Measurements from ENCODE around the gene KRT71.

The KRT71 gene

DNA sequence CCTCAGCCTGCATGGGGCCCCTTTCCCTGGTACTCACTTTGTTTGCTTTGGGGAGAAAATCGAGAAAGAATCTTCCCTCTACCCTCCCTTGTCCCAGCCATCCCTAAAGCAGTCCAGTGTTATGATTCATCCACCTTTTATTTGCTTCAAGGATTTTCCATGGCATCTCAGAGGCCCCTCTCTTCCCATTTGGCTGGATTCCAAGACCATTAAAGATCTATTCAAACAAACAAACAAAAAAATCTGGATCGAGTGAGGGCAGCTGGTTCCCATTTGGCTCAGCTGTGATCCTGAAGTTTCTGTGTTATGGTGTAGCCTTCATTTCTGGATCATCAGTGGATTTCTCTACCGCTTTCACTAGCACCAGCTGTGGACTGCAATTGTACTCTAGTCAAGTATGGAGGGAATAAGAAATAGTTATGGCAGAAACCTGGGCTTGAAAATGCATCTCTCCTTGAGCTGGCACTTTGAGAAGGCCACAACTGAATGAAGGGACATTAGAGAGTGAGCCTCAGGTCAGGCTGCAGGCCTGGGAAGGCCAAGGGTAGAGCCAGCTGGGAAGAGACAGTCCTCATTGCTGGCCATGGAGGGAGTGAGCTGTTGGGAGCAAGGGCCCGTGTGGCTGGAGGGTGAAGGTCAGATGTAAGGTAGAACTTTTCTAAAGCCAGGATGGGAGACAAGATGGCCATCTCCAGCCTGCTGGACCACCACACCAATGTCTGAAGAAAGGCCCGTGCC, 13.7 kb downstream of the KRT71 start:
- no peak for DNase-seq (ENCODE audit: low read depth in 2 of 2)

DNA sequence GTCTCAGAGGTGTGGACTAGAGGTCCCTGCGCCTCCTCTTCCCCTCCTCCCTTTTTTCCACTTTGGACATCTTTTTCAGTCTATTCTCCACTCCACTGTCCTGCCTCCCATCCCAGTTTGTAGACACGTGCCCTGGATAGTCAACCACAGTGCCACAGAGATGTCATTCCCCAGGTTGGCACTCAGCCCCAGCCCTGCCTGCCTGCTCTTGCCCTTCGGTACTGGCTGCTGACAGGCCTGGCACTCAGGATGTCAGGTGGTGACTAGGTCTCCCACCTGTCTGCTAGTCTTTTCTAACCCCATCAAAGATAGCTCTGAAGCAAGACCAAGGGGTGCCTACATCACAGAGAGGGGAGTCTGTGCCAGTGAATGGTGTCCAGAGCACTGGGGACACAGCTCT, 15.8 kb downstream of the KRT71 start:
- no peak for DNase-seq (ENCODE audit: low read depth in 2 of 2)

DNA sequence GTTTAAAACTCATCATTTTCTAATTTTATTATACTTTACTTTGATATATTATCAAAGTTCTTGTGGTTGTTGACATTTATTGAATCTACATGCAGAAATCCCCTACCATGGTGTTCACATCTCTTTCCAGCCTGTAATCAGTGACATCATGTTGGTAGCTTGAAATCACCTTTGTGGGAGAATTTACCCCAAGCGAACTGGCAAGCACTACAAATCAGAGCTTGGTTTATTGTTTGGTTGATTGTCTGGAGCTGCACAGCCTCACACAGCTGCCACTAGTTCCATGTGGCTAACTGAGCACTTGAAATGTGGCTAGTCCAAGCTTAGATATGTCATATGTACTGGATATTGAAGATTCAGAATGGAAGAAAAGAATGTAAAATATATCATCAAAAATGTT, 17.4 kb downstream of the KRT71 start:
- no peak for DNase-seq (ENCODE audit: low read depth in 2 of 2)

DNA sequence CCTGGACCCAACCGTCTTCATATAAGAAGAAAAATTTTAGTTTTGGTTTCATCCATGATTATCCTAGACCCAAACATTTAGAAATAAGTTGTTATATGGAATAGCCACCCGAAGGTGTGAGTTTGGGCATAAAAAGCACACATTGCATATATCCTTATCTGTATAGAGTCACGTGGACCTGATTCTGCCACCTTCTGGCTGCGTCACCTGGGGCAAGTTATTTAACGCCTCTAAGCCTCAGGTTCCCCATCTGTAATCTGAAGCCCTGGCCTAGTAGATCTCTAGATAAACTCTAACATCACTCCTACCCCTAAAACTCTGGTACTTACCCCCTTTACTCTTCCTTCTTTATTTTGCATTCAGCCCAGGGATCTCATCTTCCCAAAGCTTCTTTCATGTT, 18.5 kb downstream of the KRT71 start:
- DNase-seq (ENCODE audit: low read depth in 2 of 2), result no peak

DNA sequence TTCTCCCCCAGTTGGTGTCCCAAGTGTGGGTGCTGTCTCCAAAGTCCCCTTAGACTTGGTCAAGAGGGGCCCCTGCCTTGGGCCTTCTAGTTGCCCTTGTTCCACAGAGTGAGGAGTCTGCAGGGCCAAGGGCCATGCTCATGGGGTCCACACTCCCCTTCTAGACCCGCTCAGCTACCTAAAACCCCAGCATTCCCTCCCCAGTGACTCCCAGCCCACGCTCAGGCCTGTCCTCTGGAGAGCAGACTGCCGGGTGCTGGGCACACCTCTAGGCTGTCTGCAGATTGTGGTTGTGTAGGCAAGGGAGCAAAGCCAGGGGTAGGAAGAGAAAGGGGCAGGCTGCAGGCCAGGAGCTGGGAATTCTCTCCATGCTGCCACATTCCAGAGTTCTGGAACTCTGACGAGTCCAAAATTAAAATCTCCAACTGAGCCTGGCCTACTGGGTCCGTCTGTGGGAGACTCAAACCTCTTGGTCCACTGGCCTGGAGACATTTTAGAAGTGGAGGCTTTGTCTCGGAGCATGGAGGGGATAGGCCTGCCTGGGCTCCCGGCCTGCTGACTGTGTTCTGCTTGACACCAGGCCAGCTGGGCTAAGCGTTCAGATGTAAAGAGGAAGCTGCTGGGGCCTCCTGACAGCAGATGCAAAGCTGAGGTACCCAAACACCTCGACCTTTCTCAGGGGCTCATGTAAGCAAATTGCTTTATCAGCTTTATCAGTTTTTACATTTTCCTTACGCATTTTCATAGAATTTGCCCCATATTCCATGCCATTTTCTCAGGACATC, 19.1 kb downstream of the KRT71 start:
- no peak for DNase-seq (ENCODE audit: low read depth in 2 of 2)

DNA sequence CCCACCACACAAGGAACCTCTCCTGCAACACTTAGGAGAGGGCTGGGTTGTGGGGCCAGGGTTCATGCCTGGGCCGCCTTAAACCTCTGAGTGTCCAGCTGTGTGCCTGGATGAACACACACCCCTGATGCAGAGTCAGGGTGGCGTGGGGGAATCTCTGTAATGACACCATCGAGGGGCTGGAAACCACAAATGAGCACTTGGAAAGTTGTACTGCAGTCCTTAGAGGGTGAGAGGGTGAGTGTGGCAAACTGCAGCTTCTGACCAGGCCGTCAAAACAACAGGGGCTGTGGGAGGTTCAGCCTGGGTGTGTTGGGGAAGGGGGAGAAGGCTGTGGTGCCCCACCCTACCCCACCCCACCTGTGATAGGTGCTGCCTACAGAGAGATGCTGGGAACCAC, 20.3 kb downstream of the KRT71 start:
- no peak for DNase-seq (ENCODE audit: low read depth in 2 of 2)

DNA sequence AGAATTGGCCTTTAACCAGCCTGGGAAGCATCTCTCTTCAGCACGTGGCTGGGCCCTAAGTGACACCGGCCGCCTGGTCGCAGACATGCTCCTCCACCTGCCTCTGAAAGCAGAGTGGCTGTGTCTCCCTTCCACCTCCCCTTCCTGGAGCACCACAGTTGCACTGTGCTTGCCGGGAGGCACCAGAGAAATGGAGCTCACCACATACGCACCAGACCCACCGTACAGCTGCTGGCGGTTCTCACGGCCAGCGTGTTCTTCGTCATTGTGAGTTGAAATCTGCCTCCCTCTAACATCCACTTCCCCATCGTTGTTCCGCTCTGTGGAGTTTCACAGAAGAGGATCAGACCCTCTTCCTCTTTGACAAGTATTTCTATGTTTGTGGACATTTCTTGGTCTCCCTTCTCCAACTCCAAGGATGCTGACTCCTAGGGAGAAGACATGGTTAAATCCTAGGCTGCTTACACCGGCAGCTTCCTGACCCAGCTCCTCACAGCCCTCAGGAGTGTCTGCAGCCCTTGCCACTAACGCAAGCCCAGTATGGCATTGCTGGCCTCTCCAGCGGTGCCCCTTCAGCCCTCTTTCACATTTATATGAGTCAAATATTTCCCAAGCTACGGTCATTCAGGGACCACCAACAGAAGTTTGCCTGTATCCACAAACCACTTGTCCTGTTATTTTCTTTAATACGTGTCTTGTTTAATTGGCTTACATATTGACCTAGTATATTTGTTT, 21.2 kb downstream of the KRT71 start:
- DNase-seq (ENCODE audit: low read depth in 2 of 2), result no peak

DNA sequence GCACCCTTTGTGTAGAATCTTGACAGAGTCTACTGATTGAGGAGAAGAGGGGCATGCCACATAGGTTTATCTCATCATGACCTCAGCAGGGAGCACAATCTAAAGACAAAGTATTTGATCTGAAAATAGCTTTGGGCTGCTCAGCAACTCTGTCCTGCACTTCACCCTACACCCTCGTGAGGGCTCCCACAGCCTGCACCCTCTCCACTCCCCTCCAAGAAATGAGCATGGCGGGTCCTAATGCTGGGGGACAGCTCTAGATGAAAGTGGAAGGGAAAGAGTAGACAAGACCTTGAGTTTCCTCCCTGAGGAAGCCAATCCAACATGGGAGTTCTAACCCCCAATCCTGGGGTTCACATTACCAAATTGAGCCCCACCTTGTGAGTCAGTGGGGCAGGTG, 22.0 kb downstream of the KRT71 start:
- DNase-seq (ENCODE audit: low read depth in 2 of 2), result no peak

DNA sequence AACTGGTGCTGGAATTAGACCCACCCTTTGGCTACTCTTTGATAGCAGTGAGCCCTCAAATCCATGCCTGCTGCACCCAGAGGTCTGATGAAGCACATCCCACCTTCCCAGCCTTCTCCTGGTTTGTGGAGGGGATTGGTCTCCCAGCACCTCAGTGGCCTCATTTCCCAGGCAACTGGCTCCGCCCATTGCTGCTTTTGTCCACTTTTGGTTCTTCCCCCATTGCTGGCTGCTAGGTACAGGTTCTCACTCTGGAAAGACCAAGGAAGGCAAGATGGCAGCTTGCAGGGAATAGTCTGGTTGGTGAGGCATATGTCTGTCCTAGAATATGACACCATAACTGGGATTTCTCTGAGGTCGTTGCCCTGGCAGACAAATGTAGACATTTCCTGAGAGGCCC, 22.6 kb downstream of the KRT71 start:
- no peak for DNase-seq (ENCODE audit: low read depth in 2 of 2)

DNA sequence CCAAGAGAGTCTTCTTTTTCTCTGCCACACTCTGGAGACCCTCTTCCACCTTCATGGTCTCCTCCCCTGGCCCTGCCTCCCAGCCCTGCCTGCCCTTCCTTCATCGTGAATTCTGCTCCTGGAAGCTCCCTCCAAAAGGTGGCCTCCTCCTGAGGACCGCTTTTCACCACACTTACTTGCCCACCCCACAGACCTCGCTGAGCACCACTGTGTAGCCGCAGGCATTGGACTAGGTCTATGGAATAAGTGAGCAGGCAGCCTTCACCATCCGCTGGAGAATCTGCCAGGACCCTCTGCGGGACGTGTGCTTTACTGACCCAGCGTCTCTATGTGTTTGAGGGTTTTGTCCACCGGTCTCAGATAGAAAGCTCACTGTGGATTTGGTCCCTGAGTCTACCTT, 23.1 kb downstream of the KRT71 start:
- DNase-seq (ENCODE audit: low read depth in 2 of 2), result no peak

DNA sequence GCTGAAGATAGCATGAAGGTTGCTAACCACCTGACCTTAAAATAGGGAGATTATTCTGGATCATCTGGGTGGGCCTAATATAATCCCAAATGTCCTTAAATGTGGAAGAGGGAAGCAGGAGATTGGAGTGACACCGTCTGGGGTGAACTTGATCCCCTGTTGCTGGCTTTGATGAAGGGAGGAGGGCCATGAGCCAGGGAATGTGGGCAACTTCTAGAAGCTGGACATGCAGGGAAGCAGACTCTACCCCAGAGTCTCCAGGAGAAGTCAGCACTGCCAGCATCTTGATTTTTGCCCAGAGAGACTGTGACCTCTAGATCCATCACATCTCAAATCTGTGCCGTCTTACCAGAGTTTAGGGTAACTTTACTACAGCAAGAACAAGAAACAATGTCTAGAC, 23.5 kb downstream of the KRT71 start:
- DNase-seq (ENCODE audit: low read depth in 2 of 2), result no peak

DNA sequence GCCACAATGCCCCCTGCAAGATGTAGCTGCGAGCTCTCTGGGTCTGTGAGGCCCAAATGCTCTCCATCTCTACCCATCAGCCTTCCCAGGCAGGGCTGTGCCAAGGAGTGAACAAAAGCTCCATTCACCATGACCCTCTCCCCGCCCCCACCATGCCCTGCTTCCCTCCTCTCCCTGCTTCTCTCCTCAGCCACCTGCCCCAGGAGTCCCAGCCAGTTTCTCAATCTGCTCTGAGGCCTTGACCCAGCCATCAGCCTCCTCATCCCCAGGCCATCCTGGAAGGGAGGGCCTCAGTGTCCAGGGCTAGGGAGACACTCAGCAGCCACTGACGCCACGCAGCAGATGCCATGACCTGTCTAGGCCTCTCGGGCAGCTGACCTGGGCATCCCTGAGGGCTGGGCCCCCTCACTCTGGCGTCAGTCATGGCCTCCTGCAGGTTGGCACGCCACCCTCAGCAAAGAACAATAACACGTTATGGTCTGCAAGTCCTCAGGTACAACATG, 24.3 kb downstream of the KRT71 start:
- DNase-seq (ENCODE audit: low read depth in 2 of 2), result no peak

DNA sequence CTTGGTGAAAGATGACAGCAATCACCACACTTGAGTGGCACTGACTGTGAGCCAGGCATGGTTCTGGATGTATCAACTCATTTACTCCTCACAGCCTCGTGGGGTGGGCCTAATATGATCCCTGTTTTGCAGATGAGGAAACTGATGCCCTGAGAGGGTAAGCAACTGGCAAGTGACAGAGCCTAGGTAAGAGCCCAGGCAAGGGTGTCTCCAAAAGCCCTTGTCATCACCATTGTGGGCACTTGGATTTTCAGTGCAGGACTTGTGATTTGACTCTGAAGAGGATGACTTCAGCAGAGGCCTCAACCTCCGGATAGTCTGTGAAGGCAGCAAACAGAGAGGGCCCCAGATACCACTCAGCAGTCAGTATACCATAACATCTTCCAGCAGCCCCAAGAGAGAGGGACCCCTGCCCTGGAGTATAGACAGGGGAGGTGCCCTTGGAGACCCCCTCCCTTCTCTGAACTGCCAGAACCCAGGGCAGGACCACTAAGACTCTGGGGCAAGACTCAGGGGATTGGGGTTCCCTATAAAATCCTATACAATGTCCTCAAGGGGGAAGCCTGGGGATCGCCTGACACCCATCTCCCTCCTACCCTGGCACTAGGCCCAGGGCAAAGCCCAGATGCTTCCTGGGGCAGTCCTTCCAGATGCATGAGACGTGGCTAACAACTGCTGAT, 25.7 kb downstream of the KRT71 start:
- no peak for DNase-seq (ENCODE audit: low read depth in 2 of 2)

DNA sequence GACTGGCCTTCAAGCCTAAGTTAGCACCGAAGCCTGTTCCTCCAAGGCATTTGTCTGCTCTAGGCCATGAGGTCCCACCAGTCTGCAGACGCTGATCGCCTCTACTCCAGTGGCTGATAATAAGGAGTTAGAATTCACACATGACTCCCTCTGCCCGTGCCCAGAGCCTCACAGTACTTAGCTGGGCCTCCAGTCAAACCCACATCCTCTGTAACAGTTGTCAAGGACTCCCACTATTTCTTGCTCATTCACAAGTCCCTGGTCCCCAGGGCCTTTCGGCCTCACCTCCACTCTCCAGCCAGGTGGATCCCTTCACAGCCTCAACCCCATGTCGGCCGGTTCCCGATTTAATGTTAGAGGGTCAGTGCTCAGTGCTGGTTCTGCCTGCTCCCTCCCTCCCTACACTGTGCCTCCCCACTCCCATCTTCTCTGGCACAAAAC, 26.4 kb downstream of the KRT71 start:
- no peak for DNase-seq (ENCODE audit: low read depth in 2 of 2)

DNA sequence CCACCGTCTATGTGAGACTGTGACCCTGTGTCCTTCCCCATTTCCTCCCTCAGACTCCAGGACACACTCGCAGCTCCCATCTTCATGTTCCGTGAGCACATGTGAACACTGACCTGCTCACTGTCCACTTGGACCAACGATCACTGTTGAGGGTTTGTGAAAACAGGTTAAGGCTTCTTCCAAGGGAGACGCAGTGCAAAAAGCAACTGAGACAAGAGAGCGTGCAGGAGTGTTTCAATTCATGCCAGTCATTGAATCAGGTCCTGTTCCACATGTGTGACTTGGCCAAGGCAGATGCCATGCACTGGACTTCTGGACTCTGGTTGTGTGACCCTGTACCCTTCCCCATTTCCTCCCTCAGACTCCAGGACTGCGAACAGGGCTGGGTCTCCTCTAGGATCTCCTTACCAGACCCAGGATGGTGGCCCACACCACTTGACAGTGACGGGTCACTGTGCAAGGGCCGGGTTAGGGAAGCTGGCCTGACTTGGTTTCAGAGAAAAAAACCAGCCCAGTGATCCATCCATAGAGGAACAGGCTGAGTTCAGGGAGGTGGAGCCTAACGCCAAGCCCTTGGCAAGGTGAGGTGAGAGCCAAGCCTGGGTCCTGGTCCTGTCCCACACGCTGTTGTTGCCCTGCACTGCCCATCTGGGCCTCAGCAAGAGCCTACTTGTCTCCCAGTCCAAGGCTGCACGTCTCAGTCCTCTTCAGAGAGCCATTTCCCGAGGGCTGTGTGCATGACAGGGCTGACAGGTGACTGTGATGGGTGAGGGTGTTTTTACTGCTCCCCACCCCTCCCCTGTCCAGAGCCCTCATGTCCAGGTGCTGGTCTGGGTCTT, 27.1 kb downstream of the KRT71 start:
- DNase-seq (ENCODE audit: low read depth in 2 of 2), result no peak

DNA sequence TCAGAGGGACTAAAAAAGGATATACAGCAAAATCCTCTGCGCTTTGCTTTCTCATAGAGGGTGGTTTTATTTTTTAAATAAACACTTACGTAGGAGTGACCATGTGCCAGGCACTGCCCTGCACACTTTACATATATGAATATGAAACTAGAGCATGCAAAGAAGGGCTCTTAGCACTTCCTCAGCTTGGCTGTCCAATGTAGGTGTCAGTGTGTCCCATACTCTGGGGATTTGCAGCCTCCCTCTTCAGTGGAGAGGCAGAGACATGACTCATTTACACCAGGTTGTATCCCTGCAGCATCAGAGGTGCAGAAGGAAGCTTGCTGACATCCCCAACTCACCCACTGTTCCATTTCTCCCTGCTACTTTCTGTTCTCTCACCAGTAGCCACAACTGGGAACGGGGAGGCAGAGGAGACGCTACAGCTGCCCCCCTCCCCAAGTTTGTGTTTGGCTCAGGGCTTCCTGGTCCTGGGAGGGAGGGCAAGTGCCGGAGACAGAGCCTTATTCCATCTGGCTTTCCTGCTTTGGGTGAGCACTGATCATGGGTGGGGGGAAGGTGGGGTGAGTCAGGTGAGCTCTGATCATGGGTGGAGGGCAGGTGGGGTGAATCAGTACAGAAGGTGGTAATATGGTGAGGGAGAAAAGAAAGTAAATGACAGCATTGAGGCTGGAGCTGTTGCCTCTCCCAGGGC, 27.9 kb downstream of the KRT71 start:
- DNase-seq (ENCODE audit: low read depth in 2 of 2), result no peak

DNA sequence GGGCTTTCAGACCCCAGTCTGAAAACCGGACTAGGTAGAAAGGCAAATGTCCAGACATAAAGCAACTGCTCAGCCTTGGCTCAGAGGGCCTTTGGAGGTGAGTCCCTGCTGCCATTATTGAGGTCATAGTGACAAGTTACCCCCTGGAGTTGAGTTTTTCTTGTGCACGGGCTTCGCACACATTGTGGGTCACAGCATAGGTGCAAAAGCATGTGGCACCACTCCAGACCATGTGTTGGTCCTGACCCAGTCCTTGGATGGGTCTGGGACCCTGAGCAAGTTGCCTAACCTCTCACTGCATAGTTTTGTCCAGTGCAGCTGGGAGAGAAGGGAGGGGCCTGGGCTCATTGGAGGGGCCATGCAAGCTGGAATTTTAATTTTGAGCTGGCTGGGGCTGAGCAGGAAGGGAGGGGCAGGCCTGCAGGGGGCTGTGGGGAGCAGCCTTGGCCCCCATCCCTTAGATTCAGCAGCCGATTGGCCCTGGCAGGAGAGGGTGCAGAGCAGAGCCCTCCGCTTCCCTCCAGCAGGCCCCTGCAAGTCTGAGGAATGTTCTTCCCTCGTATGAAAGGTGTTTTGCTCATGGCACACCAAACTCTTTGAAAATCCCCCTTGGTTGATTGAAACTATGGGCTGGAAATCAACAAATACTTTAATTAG, 28.6 kb downstream of the KRT71 start:
- no peak for DNase-seq (ENCODE audit: low read depth in 2 of 2)

DNA sequence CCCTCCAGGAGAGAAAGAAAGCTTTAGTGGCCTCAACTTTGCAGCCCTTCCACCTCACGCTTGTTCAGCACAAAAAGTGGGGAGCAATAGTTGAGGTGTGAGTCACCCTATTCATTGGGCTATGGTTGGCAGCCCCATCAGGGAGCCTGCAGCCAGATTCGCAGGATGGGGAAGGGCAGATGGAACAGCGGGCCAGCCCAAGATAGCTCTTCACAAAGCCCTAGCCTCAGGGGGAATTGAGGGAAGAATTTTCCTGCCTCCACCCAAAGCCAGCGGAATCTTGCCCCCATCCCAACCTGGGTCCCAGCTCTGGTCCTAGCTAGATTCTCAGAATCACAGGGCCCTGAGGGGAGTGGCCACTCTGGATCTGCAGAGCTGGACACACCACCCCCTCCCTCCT, 29.1 kb downstream of the KRT71 start:
- DNase-seq (ENCODE audit: low read depth in 2 of 2), result no peak

DNA sequence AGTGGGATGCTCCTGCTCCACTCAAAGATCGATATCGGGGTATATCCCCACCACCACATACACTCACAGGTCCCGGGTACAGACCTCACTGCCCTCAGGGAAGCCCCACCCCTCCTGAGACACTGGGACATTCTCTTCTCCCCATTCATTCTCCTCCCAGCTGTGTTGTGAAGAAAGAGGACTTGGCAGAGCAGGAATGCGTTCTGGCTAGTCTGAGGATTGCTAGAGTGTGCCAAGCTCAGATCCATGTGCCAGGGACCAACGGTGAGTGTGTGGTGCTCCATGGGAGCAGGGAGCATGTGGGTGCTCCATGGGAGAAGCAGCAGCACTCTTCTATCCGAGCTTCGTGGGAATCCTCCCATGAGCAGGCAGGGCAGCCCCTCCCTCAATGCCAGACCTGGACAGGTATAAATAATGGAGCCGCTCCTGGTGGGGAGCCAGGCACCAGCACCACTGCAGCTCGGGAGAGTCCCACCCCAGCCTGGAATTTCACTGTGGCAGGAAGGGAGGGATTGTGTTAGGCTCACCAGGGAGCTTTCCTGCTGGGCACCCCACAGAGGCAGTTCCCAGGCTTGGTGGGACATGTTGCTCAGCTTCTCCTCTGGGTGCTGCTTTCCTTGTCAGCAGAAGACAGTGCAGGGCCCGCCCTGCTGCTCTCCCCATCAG, 30.5 kb downstream of the KRT71 start:
- DNase-seq (ENCODE audit: low read depth in 2 of 2), result no peak
